Progenitor cell of endocrine pancreas (in vitro differentiated cells): ENCODE measurements around the gene CCN5. TPM values are rescaled to one million over a fixed set of nuclear protein-coding genes. Genes with fewer than 3 reads are reported as not detected.

ENCODE experiments used
- DNase-seq: peaks from one replicate; pipeline ENCODE4 v3.0.0; 2021; ENCODE audit warnings: low spot score; ENCODE audit not compliant: unreplicated experiment
- H3K27ac Mint-ChIP-seq: 2 replicates; pipeline ENCODE4 v1.8.0; 2021; ENCODE audit warnings: mild to moderate bottlenecking, moderate library complexity, mixed read lengths
- H3K27me3 Mint-ChIP-seq: 2 replicates; pipeline ENCODE4 v1.8.0; 2021; ENCODE audit warnings: mixed read lengths
- H3K36me3 Mint-ChIP-seq: 2 replicates; pipeline ENCODE4 v1.8.0; 2022; ENCODE audit warnings: mixed read lengths; ENCODE audit not compliant: insufficient read depth
- H3K4me1 Mint-ChIP-seq: 2 replicates; pipeline ENCODE4 v1.8.0; 2021; ENCODE audit warnings: low read depth, mixed read lengths
- H3K4me3 Mint-ChIP-seq: 2 replicates; pipeline ENCODE4 v1.8.0; 2021; ENCODE audit warnings: low read depth, mild to moderate bottlenecking, moderate library complexity, mixed read lengths
- H3K9me3 Mint-ChIP-seq: 2 replicates; pipeline ENCODE4 v1.8.0; 2021; ENCODE audit warnings: low read depth, mixed read lengths
- total RNA-seq: library from RNA; stranded (reverse); gene quantifications from 2 replicates; pipeline ENCODE4 v1.2.1, GENCODE V29; 2021
- TF ChIP-seq, protein P1 (sequence below): fragments of 200-600 bp; sonication (generic); IDR thresholded peaks from one replicate; pipeline ENCODE4 v1.5.0; 2021; ENCODE audit warnings: antibody characterized with exemption, mild to moderate bottlenecking; ENCODE audit not compliant: unreplicated experiment

The CCN5 gene
- total RNA-seq, 1 donor from 2014 or later: not detected

DNA sequence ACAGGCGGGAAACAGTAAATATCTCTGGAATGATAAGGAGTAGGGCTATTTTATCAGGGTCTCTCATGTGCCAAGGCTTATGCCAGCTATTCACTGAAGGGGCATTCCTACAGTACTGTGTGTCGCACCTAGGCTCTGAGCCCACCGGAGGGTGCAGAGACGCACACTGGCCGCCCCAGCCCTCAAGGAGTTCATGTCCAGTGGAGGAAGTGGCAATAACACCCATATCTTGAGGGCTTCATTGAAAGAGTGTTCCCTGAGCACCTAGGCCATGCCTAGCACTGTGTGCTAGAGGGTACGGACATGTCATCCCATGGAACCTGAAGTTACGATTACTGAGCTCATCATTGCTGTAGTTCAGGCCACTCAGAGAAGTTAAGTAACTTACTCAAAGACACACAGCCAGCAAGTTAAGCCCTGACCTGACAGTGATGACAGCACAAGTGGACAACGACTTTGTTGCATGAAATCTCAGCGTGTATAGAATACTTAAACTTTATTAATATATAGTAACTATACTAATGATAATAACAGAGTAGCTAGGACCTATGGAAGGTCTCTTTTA is 8.7 kb downstream of the CCN5 start:
- no peak overlapping the region for H3K4me3 Mint-ChIP-seq
- no peak for DNase-seq
- peaks cover 5% of the 10 kb centered on the region for H3K27me3 Mint-ChIP-seq
- H3K9me3 Mint-ChIP-seq: no peaks in the 10 kb centered on the region
- no peak overlapping the region for H3K27ac Mint-ChIP-seq
- H3K36me3 Mint-ChIP-seq: no peaks in the 10 kb centered on the region
- TF ChIP-seq, protein P1, sequence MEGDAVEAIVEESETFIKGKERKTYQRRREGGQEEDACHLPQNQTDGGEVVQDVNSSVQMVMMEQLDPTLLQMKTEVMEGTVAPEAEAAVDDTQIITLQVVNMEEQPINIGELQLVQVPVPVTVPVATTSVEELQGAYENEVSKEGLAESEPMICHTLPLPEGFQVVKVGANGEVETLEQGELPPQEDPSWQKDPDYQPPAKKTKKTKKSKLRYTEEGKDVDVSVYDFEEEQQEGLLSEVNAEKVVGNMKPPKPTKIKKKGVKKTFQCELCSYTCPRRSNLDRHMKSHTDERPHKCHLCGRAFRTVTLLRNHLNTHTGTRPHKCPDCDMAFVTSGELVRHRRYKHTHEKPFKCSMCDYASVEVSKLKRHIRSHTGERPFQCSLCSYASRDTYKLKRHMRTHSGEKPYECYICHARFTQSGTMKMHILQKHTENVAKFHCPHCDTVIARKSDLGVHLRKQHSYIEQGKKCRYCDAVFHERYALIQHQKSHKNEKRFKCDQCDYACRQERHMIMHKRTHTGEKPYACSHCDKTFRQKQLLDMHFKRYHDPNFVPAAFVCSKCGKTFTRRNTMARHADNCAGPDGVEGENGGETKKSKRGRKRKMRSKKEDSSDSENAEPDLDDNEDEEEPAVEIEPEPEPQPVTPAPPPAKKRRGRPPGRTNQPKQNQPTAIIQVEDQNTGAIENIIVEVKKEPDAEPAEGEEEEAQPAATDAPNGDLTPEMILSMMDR: no peak
- peaks cover 2% of the 10 kb centered on the region for H3K4me1 Mint-ChIP-seq

DNA sequence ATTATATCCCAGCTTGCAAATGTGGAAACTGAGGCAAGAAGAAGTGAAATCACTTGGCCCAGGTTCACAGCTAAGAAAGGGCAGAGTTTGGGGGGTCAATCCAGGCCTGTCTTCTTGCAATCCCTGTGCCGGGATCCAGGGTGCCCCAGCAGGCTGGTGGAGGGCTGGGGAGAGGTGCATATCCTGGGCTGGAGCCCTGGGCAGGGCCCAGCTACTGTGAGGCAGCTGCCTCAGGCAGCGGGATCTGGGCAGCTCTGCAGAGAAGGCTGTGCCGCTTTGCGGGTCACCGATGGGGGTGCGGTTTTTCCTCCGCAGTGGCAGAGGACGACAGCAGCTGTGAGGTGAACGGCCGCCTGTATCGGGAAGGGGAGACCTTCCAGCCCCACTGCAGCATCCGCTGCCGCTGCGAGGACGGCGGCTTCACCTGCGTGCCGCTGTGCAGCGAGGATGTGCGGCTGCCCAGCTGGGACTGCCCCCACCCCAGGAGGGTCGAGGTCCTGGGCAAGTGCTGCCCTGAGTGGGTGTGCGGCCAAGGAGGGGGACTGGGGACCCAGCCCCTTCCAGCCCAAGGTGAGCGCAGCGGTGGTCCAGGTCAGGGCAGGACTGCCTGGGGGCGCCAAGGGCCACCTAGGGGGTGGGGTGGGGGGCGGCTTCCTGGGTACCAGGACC is 9.4 kb downstream of the CCN5 start:
- no peak for DNase-seq

DNA sequence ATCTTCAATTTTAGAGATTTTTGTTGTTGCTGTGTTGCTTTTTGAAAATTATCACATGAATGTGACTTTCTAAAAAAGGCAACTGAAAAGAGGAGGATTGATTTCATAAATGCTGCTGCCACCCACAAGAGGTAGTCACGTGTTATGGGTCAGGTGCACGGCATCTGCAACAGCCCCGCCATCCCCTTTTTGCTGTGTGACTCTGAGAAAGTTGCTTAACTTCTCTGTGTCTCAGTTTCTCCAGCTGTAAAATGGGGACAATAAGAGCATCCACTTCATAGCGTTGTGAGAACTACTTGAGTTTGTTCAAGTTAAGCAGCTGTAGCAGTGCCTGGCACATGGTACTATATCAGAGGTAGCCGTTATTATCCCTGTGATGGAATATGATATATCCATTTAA is 10.7 kb downstream of the CCN5 start:
- Mint-ChIP-seq H3K27ac (no peak overlapping the region), H3K4me1 (peaks cover 2% of the 10 kb centered on the region), H3K9me3 (no peaks in the 10 kb centered on the region), H3K27me3 (peaks cover 5% of the 10 kb centered on the region), H3K4me3 (no peak overlapping the region), H3K36me3 (no peaks in the 10 kb centered on the region)
- DNase-seq: no peak
- TF ChIP-seq, protein P1: no peak

More for the DNA sequence above, 9.4 kb downstream of the CCN5 start:
- no peak overlapping the region for H3K4me3 Mint-ChIP-seq
- H3K27ac Mint-ChIP-seq: no peak overlapping the region
- H3K36me3 Mint-ChIP-seq: no peaks in the 10 kb centered on the region
- TF ChIP-seq, protein P1: no peak
- peaks cover 2% of the 10 kb centered on the region for H3K4me1 Mint-ChIP-seq
- H3K27me3 Mint-ChIP-seq: peaks cover 5% of the 10 kb centered on the region
- no peaks in the 10 kb centered on the region for H3K9me3 Mint-ChIP-seq

DNA sequence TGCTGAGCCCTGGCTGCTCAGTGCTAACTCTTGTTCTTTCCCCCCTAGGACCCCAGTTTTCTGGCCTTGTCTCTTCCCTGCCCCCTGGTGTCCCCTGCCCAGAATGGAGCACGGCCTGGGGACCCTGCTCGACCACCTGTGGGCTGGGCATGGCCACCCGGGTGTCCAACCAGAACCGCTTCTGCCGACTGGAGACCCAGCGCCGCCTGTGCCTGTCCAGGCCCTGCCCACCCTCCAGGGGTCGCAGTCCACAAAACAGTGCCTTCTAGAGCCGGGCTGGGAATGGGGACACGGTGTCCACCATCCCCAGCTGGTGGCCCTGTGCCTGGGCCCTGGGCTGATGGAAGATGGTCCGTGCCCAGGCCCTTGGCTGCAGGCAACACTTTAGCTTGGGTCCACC is 11.9 kb downstream of the CCN5 start:
- no peak overlapping the region for H3K27ac Mint-ChIP-seq
- TF ChIP-seq, protein P1: no peak
- DNase-seq: no peak
- peaks cover 5% of the 10 kb centered on the region for H3K27me3 Mint-ChIP-seq
- no peak overlapping the region for H3K4me3 Mint-ChIP-seq
- no peaks in the 10 kb centered on the region for H3K9me3 Mint-ChIP-seq
- H3K36me3 Mint-ChIP-seq: no peaks in the 10 kb centered on the region
- H3K4me1 Mint-ChIP-seq: peaks cover 3% of the 10 kb centered on the region

DNA sequence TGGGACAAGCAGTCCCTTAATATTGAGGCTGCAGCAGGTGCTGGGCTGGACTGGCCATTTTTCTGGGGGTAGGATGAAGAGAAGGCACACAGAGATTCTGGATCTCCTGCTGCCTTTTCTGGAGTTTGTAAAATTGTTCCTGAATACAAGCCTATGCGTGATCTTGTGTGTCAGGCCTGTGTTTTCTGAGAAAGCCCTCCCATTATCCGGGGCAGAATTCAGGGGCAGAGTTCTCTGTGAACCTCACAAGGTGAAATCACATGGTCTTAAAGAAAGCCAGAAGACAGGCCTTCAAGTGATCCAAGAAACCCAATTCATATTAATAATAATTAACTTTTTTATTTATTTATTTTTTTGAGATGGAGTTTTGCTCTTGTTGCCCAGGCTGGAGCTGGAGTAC is 12.5 kb downstream of the CCN5 start:
- H3K27me3 Mint-ChIP-seq: peaks cover 4% of the 10 kb centered on the region
- no peak overlapping the region for H3K27ac Mint-ChIP-seq
- H3K4me1 Mint-ChIP-seq: peaks cover 7% of the 10 kb centered on the region
- no peaks in the 10 kb centered on the region for H3K36me3 Mint-ChIP-seq
- H3K4me3 Mint-ChIP-seq: no peak overlapping the region
- DNase-seq: no peak
- H3K9me3 Mint-ChIP-seq: no peaks in the 10 kb centered on the region
- TF ChIP-seq, protein P1: no peak
